ENCODE results near the gene BBS2.
"Not testable (repeated sequence)": the region's sequence is repeated elsewhere in the genome, so short reads cannot be mapped to it uniquely, and the experiment has no call there.

Gene BBS2

DNA sequence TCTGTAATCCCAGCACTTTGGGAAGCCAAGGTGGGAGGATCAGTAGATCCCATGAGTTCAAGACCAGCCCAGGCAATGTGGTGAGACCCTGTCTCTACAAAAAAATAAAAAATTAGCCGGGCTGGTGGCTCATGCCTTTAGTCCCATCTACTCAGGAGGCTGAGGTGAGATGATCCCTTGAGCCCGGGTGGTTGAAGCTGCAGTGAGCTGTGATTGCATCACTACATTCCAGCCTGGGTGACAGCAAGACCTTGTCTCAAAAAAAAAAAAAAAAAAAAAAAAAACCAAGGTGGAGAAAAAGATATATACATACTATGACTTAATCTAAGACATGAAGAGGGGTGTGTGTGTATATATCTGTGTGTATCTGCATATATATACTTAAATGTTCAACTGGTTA, 26.7 kb downstream of the BBS2 start:
- TF ChIP-seq TCF4 (CRISPR knock-in tag; IDR thresholded peaks at IDR 0.05; ENCODE audit: borderline replicate concordance): no peak
- no peak for TF ChIP-seq ZFP30 (CRISPR knock-in tag; IDR thresholded peaks at IDR 0.05)
- TF ChIP-seq ESRRG (CRISPR knock-in tag; IDR thresholded peaks at IDR 0.05): no peak
- TF ChIP-seq RARB (CRISPR knock-in tag; IDR thresholded peaks at IDR 0.05): no peak
- no peak for TF ChIP-seq OSR1 (CRISPR knock-in tag; IDR thresholded peaks at IDR 0.05)
- TF ChIP-seq CREB5 (CRISPR knock-in tag; IDR thresholded peaks at IDR 0.05; ENCODE audit: low read depth): no peak
- no peak for TF ChIP-seq CSDC2 (CRISPR knock-in tag; IDR thresholded peaks at IDR 0.05)
- TF ChIP-seq ZNF8 (CRISPR knock-in tag; IDR thresholded peaks at IDR 0.05): no peak
- TF ChIP-seq TSHZ2 (CRISPR knock-in tag; IDR thresholded peaks at IDR 0.05): no peak
- TF ChIP-seq ARNTL (CRISPR knock-in tag; IDR thresholded peaks at IDR 0.05; ENCODE audit: borderline replicate concordance, low read depth): no peak
- no peak for TF ChIP-seq BACH2 (CRISPR knock-in tag; IDR thresholded peaks at IDR 0.05; ENCODE audit: borderline replicate concordance)
- TF ChIP-seq PPARA (CRISPR knock-in tag; IDR thresholded peaks at IDR 0.05; ENCODE audit: borderline replicate concordance): no peak
- TF ChIP-seq PATZ1 (CRISPR knock-in tag; IDR thresholded peaks at IDR 0.05; ENCODE audit: borderline replicate concordance): no peak
- no peak for TF ChIP-seq ZNF70 (CRISPR knock-in tag; IDR thresholded peaks at IDR 0.05)
- TF ChIP-seq SNAI2 (CRISPR knock-in tag; IDR thresholded peaks at IDR 0.05): no peak
- no peak for ATAC-seq

GRCh38 chr16:56491657-56492261, 28.1 kb downstream of the BBS2 start:
- TF ChIP-seq ESRRG (CRISPR knock-in tag; IDR thresholded peaks at IDR 0.05) (no peak), ISL1 (CRISPR knock-in tag; IDR thresholded peaks at IDR 0.05) (no peak), ZFP3 (CRISPR knock-in tag; IDR thresholded peaks at IDR 0.05) (no peak), ZNF70 (CRISPR knock-in tag; IDR thresholded peaks at IDR 0.05) (no peak), RARB (CRISPR knock-in tag; IDR thresholded peaks at IDR 0.05) (no peak), CSDC2 (CRISPR knock-in tag; IDR thresholded peaks at IDR 0.05) (no peak), SNAI2 (CRISPR knock-in tag; IDR thresholded peaks at IDR 0.05) (no peak), ARNTL (CRISPR knock-in tag; IDR thresholded peaks at IDR 0.05; ENCODE audit: borderline replicate concordance, low read depth) (no peak), CSRNP3 (CRISPR knock-in tag; IDR thresholded peaks at IDR 0.05) (no peak), ZC3H10 (CRISPR knock-in tag; IDR thresholded peaks at IDR 0.05) (no peak)
- ATAC-seq: no peak

- ATAC-seq: not testable (repeated sequence)
Observed at GRCh38 chr16:56488868-56489267, 31.0 kb downstream of the BBS2 start.

- TF ChIP-seq TSHZ2 (CRISPR knock-in tag; IDR thresholded peaks at IDR 0.05) (no peak), ARNTL (CRISPR knock-in tag; IDR thresholded peaks at IDR 0.05; ENCODE audit: borderline replicate concordance, low read depth) (no peak), SNAI2 (CRISPR knock-in tag; IDR thresholded peaks at IDR 0.05) (no peak), ZFP30 (CRISPR knock-in tag; IDR thresholded peaks at IDR 0.05) (no peak), TCF4 (CRISPR knock-in tag; IDR thresholded peaks at IDR 0.05; ENCODE audit: borderline replicate concordance) (no peak)
- ATAC-seq: no peak
Observed at GRCh38 chr16:56488035-56488434, 31.8 kb downstream of the BBS2 start.
